Suprapubic skin (tissue), 4 donors: ENCODE data around the gene GHDC.

ENCODE experiments used
- EP300 ChIP-seq: sonication (generic); formaldehyde crosslinking; IDR thresholded peaks from one replicate; pipeline ENCODE4 v1.6.1; 2017; ENCODE audit warnings: antibody characterized with exemption
- POLR2A ChIP-seq, 2 donors: fragments of 450-650 bp; IDR thresholded peaks; one replicate each; pipeline ENCODE4 v1.6.1; 2017; ENCODE audit warnings: antibody characterized with exemption in 2 of 2, mild to moderate bottlenecking in 2 of 2, moderate library complexity in 2 of 2
- POLR2AphosphoS5 ChIP-seq, 3 donors: sonication (generic); formaldehyde crosslinking; IDR thresholded peaks; one replicate each; pipeline ENCODE4 v1.6.1; 2017; ENCODE audit warnings: antibody characterized with exemption in 3 of 3

- TF ChIP-seq POLR2A (IDR thresholded peaks at IDR 0.05), result no peak
- no peak for TF ChIP-seq POLR2AphosphoS5 (IDR thresholded peaks at IDR 0.05)
- TF ChIP-seq EP300, result no peak
Observed at GRCh38 chr17:42182927-42183734, 11.2 kb downstream of the GHDC start.
